DMS114 treated with DMSO at 0.1 percent for 48 hours (cell line): ENCODE data around the gene GTF2H1.
"Not testable (repeated sequence)": the region's sequence is repeated elsewhere in the genome, so short reads cannot be mapped to it uniquely, and the experiment has no call there.

Source experiments
- DNase-seq: peaks from one replicate; lab custom pipeline; 2025; ENCODE audit not compliant: unreplicated experiment; lab: John Stamatoyannopoulos, UW

The GTF2H1 gene

DNA sequence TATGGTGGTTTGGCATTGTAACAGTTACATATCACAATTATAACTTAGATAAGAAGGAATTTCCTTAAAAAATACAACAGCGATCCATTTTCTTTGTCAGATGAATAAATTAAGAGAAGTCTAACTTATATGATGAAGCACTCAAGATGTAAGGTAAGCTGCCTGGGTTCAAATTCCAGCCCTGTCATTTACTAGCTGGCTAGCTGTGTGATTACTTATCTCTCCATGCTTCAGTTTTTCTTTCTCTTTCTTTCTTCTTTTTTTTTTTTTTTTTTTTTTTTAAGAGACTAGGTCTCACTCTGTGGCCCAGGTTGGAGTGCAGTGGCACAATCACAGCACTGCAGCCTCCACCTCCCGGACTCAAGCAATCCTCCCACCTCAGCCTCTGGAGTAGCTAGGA is 49.8 kb downstream of the GTF2H1 start:
- no peak for DNase-seq

DNA sequence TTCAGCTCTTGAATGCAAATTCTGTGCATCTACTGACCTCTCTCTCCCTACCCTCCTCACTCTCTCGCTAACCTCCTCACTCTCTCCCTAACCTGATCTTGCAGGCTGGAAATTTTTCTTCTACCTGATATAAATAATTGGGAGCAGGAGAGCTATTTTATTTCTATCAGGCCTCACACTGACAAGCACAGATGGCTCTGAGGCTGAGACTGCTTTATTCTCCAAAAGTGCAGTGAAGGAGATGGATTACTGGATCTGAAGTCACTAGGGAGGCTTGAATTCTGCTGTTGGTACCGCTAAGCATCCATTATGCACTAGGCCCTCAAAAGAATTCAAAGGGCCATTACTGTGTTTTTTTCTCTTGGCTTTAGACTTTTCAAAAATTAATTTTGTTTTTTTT is 52.6 kb downstream of the GTF2H1 start:
- DNase-seq, result no peak

DNA sequence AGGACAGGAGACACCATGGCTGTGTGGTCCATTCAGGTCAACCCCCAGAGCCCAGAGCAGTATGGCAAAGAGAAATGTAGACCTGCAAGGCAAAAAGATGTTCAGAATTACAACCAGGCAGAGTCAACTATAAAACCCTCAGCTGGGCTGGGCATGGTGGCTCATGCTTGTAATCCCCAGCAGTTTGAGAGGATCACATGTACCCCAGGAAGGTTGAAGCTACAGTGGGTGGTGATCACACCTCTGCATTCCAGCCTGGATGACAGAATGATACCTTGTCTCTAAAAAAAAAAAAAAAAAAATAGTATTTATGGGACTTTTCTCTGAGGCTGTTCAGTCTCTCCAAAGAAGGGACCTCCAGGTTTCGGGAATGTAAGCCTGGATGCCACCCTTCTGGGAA is 53.6 kb downstream of the GTF2H1 start:
- DNase-seq, result no peak

DNA sequence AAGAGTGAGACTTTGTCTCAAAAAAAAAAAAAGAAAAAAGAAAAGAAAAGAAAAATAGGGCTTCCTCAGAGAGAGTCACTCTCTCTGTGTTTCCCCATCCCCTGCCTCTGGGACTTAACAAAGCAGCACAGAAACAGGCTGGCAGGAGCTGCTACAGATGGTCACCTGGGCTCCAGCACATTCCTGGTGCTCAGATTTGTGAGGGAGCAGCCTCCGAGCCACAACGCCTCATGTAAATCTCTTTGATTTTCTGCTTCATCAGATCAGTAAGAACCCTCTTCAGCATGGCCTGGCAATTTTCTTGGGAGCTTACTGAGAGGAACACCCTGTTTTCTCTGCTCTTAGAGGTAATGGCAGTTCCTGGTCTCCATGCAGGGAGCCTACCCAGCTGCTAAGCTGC is 56.8 kb downstream of the GTF2H1 start:
- DNase-seq, result no peak

DNA sequence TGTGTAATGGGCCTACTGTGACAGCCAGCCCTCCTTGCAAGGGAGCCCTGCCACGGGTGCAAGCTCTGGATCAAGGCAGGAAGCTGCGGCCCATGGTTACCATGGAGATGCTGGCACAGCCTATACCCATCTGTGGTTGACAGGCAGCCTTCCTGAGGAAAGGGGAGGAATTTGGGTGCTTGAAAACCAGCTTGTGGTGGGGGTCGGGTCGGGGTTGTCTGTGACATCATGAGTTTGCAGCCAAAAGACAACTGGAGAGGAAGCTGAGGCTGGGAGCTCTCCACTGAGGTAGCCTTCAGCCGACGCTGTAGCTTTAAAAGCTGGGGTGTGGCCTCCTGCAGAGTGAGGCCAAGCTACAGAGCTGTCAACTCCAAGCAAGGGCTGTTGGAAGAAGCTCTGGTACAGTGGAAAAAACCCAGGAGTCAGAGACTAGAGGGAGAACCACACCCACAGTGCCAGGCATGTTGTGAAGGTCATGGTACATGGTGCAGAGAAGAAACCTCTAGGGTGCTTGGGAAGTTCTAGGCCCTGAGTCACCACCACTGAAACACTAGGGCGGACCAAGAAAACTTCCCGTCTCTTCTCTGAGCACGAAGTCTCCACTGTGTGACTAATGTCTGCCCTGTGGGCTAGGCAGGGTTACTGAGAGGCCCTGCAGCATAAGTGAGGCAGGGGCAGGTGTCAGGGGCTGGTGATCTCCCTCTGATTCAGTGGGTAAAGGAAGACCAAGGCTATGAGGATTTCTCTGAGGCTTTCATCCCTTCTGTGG is 61.2 kb downstream of the GTF2H1 start:
- DNase-seq, result no peak

DNA sequence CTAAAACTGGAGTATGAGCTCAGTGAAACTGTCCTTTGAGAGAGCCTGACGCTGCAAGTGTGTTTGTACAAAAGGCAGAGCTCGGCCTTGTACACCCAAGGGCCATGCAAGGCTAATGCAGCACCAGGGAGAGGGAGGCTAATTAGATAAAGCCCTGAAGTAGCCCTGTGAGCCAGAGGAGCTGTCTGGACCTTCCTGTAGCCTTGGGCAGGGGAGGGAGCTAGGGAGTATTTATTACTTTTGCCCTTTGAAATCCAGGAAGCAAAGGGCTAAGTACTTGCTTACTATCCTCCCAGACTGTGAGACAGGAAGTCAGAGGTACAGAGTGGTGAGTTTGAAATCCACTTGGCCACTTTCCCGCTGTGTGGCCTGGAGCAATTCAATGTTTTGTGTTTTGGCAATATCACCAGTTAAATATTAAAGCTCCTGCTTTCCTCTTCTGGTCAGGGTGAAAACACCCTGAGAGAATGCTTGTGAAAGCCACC is 61.8 kb downstream of the GTF2H1 start:
- DNase-seq, result no peak

DNA sequence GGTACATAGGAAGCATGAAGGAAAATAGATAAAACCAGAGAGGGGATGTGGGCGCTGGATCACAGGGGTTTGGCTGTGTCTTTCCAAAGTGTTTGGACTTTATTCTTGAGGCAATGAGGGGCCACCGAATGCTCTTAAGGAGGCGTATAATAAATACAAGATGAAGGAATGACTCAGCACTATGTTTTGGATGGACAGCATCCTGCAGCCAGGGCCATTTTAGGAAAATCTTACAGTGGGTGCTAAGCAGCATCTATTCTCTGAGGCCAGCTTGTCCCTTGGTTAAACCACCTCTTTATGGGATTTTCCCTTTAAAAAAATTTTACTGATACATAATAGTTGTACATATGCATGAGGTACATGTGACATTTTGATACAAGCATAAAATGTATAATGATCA is 67.7 kb downstream of the GTF2H1 start:
- DNase-seq, result no peak

DNA sequence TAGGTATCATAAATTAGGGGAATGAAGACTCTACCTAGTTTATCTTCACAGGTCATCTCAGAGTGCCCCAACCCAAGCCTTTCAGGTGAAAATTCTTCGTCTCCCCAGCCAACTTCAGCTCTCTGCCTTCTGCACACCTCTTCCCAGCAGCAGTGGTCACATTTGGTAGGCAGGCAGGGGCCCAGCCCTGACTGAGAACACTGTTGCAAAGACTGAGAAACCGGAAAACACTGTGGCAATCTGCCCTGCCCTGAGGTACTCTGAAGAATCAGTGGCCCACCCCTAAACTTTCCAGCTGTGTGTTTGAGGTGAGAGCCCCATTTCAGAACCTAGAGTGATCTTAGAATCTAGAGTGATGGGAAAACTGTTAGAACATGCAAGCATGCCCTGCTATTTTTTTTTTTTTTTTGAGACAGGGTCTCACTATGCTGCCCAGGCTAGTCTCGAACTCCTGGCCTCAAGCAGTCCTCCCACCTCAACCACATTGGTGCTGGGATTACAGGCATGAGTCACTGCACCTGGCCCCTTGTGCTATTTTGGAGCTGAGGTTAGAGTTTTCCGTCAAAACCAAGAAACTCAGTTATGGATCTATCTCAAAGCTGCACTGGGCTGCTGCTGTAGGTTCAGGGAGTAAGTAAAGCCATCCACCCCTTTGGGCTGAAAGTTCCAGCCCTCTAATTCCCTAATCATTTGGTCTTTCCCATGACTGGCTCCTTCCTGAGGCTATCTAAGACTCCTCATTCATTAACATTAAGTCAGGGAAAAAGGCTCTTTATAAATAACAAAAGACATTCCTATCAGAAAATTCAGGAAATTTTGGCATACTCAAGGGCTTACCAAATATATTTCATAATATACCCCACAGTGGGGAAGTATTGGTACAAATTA is 70.3 kb downstream of the GTF2H1 start:
- DNase-seq, result no peak

DNA sequence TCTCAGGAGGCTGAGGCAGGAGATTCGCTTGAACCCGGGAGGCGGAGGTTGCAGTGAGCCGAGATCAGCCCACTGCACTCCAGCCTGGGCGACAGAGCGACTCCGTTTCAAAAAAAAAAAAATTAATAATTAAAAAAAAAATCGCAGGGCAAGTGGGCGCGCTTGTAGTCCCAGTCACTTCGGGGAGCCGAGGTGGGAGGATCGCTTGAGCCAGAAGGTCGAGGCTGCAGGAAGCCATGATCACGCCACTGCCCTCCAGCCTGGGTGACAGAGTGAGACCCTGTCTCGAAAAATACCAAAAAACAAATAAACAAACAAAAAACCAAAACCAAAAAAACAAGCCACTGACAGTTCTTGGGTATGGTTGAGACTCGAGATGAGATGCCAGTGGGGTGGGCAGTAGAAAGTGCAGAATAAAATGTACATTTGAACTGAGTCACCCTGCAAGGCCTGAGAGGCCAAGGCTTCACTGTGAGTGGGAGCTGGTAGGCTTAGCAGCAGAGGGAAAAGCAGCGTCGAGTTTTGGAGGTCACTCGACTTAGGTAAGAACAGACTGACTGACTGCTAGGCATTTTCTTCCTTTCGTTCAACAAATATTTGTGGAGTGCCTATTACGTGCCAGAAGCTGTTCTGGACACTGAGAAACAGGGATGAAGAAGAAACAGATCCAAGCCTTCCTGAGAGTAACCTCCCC is 71.4 kb downstream of the GTF2H1 start:
- no peak for DNase-seq

DNA sequence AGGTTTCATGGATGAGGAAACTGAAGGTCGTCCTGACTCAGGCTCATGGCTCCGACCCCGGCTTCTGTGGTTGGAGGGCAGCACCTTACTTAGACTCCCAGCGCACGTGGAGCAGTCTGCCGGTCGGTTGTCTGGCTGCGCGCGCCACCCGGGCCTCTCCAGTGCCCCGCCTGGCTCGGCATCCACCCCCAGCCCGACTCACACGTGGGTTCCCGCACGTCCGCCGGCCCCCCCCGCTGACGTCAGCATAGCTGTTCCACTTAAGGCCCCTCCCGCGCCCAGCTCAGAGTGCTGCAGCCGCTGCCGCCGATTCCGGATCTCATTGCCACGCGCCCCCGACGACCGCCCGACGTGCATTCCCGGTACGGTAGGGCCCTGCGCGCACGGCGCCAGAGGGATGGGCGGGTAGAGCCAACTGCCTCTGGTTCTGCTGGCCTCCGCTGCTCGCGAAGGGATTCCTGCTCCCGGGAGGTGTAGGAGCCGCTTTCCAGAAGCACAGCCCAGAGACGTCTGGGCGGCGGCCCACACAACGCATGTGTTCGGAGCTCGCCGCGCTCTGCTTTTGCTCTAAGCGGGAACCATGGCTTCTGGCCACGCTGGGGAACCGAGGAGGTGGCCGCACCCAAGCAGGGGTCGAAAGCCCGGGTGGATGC is 72.0 kb downstream of the GTF2H1 start, which contains the start of gene LDHA:
LDHA (plus strand) TSS at position 289 of the 653 bp plus-strand sequence. CDS start 2,280 bp downstream, outside the sequence.
- DNase-seq, result peak; percentile 58

DNA sequence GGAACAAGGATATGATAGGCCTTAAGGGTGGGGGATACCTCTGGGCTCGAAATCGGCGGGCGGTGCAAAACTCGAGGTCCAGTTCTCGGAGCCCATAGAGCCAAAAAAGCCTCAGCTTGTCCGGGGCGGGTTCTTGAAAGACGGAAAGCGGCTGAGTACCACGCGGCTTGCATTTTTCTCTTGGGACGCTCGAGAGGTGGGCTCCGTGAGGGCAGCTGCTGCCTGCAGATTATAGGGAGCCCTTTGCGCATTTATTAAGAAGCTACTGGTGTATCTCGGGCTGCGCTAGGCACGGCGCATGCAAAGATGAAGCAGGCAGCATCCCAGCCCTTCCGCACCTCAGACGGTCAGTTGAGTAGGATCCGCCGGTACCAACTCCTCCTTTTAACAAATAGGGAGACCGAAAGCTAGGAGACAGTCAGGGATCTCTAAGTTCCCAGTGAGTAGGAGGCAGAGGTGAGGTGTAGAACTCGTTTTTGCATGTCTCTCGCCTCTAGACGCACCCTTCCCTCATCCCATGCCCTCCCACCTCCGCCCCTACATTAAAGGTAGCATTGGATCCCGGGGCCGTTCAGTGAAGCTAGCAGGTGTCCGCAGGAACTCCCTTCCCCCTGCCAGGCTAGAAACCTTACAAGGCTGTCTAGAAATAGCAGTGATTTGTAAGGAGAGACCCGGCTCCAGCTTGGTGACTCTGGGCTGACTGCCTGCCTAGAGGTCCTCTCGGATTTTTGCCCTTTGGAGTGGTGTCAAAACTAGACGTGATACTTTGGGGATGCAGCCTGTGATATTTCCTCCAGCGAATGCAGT is 72.8 kb downstream of the GTF2H1 start:
- DNase-seq, result no peak

DNA sequence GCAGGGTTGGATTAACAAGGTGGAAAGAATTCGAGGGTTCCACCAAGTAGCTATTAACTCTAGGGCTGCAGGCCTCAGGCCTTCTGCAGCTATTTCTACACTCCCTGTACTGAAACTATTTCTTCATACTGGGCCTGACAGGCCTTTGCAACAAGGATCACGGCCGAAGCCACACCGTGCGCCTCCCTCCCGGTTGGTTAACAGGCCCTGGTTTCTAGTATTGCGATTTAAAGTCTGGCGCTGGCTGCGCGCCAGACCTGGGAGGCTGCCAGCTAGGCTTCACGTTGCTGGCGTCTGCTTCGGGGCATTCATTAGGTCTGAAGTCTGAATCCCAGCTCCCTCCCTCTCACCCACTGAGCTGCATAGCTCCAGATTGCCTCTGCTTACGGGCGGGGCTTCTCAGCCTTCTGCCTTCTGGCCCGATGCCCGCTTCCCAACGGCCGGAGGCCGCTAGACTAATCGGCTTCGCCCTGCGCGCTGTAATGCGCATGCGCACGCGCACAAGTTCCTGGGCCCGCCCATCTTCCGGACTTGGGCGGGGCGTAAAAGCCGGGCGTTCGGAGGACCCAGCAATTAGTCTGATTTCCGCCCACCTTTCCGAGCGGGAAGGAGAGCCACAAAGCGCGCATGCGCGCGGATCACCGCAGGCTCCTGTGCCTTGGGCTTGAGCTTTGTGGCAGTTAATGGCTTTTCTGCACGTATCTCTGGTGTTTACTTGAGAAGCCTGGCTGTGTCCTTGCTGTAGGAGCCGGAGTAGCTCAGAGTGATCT is 73.6 kb downstream of the GTF2H1 start:
- DNase-seq, result peak; percentile 75

DNA sequence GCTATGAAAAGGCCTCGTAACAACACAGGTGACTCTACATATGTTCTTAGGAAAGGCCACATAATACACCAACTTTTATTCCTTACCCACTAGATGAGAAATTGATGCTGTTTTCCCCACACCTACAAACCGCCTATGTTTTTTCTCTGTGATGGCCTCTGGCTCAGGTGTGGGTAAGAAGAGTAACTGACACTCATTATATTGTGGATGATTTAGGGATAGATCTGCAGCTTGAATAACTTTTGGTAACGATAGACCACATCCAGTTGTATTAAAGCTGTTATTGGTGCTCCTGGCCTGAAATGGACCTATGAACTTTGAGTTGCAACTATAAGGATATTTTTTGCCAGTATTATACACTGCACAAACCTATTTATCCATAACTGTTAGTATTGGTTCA is 75.6 kb downstream of the GTF2H1 start:
- no peak for DNase-seq

DNA sequence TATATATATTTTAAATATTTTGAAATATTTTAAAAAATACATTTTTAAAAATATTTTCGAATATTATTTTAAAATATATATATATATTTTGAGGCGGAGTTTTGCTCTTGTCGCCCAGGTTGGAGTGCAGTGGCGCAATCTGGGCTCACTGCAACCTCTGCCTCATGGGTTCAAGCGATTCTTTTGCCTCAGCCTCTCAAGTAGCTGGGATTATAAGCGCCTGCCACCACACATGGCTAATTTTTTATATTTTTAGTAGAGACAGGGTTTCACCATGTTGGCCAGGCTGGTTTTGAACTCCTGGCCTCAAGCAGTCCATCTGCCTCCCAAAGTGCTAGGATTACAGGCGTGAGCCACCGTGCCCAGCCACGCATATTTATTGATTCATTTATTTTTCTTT is 78.7 kb downstream of the GTF2H1 start:
- not testable (repeated sequence) for DNase-seq

DNA sequence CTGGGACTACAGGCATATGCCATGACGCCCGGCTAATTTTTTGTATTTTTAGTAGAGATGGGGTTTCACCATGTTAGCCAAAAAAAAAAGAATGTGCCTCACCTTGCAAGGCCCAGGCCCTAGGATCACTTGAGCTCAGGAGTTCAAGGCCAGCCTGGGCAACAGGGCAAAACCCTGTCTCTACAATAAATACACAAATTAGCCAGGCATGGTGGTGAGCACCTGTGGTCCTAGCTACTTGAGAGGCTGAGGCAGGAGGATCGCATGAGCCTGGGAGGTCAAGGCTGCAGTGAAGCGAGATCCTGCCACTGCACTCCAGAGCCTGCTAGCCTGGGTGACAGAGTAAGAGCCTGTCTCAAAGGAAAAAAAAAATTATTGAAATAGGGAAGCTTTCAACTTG is 81.7 kb downstream of the GTF2H1 start:
- DNase-seq, result no peak

DNA sequence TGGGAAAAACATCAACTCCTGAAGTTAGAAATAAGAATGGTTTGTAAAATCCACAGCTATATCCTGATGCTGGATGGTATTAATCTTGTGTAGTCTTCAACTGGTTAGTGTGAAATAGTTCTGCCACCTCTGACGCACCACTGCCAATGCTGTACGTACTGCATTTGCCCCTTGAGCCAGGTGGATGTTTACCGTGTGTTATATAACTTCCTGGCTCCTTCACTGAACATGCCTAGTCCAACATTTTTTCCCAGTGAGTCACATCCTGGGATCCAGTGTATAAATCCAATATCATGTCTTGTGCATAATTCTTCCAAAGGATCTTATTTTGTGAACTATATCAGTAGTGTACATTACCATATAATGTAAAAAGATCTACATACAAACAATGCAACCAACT is 85.0 kb downstream of the GTF2H1 start:
- DNase-seq, result not testable (repeated sequence)

DNA sequence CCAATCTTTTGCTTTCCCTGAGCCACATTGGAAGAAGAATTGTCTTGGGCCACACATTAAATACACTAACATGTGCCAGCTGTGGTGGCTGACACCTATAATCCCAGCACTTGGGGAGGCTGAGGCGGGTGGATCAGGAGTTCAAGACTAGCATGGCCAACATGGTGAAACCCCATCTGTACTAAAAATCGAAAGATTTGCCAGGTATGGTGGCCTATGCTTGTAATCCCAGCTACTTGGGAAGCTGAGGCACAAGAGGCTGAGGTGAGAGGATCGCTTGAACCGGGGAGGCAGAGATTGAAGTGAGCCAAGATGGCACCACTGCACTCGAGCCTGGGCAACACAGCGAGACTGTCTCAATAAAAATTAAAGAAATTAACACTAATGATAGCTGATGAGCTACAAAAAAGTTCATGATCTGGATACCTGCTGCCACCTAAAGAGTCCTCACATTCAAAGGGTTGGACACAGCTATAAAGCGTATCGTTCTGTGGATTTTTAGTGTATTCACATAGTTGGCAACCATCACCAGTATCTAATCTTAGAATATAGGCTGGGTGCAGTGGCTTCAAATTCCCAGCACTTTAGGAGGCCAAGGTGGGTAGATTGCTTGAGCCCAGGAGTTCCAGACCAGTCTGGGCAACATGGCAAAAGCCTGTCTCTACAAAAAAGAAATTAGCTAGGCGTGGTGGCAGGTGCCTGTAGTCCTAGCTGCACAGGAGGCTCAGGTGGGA is 86.4 kb downstream of the GTF2H1 start:
- DNase-seq, result no peak

DNA sequence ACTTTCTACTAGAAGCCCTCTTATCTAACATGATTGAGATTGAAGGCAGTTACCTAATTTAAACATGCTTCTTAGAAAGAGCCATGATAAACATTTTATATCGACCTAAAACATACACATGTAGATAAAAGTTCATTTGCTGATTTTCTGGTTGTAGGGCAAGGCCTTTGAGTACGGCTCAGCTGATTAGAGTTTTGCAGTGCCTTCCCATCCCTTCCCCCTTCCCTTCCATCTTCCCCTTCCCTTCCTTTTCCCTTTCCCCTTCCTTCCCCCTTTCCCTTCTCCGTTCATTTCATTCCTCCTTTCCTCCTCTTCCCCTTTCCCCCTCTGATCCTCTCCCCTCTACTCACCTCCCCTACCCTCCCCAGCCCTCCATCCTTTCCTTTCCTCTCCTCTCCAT is 94.1 kb downstream of the GTF2H1 start:
- DNase-seq, result no peak
